OCI-LY7 (cell line): Measurements from ENCODE around the gene ALDH3B1.

Experiments used
- EZH2phosphoT487 ChIP-seq: fragments of 200-600 bp; sonication (generic); IDR thresholded peaks from 2 replicates; pipeline ENCODE4 v1.6.1; 2018; ENCODE audit warnings: low read depth, borderline replicate concordance, mild to moderate bottlenecking, mixed run types, antibody characterized with exemption, low read length, moderate library complexity, mixed read lengths
- TF ChIP-seq, protein P1 (sequence below): fragments of 200-600 bp; sonication (generic); conservative IDR thresholded peaks from 2 replicates; pipeline ENCODE4 v1.5.1; 2014; ENCODE audit warnings: mild to moderate bottlenecking, antibody characterized with exemption, low read length, moderate library complexity, mixed read lengths

GRCh38 chr11:68008381-68009337 is 1.5 kb upstream of the ALDH3B1 start:
- TF ChIP-seq, protein P1, sequence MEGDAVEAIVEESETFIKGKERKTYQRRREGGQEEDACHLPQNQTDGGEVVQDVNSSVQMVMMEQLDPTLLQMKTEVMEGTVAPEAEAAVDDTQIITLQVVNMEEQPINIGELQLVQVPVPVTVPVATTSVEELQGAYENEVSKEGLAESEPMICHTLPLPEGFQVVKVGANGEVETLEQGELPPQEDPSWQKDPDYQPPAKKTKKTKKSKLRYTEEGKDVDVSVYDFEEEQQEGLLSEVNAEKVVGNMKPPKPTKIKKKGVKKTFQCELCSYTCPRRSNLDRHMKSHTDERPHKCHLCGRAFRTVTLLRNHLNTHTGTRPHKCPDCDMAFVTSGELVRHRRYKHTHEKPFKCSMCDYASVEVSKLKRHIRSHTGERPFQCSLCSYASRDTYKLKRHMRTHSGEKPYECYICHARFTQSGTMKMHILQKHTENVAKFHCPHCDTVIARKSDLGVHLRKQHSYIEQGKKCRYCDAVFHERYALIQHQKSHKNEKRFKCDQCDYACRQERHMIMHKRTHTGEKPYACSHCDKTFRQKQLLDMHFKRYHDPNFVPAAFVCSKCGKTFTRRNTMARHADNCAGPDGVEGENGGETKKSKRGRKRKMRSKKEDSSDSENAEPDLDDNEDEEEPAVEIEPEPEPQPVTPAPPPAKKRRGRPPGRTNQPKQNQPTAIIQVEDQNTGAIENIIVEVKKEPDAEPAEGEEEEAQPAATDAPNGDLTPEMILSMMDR: no peak
- no peak for TF ChIP-seq EZH2phosphoT487
